Glutamatergic neuron (in vitro differentiated cells): ENCODE measurements around the gene MALAT1. TPM values are rescaled to one million over a fixed set of nuclear protein-coding genes. Genes with fewer than 3 reads are reported as not detected.

Experiments used
- DNase-seq: peaks from one replicate; pipeline ENCODE4 v3.0.0; 2022
- H3K27ac Mint-ChIP-seq: one replicate; pipeline ENCODE4 v1.8.0; 2020; ENCODE audit warnings: mild to moderate bottlenecking, mixed read lengths, inconsistent platforms; ENCODE audit not compliant: unreplicated experiment
- H3K27me3 Mint-ChIP-seq: one replicate; pipeline ENCODE4 v1.8.0; 2020; ENCODE audit warnings: mild to moderate bottlenecking, moderate library complexity, mixed read lengths, inconsistent platforms; ENCODE audit not compliant: unreplicated experiment
- H3K36me3 Mint-ChIP-seq: one replicate; pipeline ENCODE4 v1.8.0; 2020; ENCODE audit warnings: mild to moderate bottlenecking, mixed read lengths, inconsistent platforms; ENCODE audit not compliant: unreplicated experiment
- H3K4me1 Mint-ChIP-seq: one replicate; pipeline ENCODE4 v1.8.0; 2020; ENCODE audit warnings: mild to moderate bottlenecking, low read depth, mixed read lengths, inconsistent platforms; ENCODE audit not compliant: unreplicated experiment
- H3K4me3 Mint-ChIP-seq: one replicate; pipeline ENCODE4 v1.8.0; 2020; ENCODE audit warnings: mild to moderate bottlenecking, mixed read lengths, inconsistent platforms; ENCODE audit not compliant: unreplicated experiment
- H3K9me3 Mint-ChIP-seq: one replicate; pipeline ENCODE4 v1.8.0; 2020; ENCODE audit warnings: mild to moderate bottlenecking, moderate library complexity, mixed read lengths, inconsistent platforms; ENCODE audit not compliant: unreplicated experiment
- CTCF ChIP-seq: fragments of 200-600 bp; sonication (generic); IDR thresholded peaks from one replicate; pipeline ENCODE4 v1.5.0; 2021; ENCODE audit not compliant: partially characterized antibody, unreplicated experiment
- total RNA-seq: library from RNA; stranded (reverse); fragmentation: NEBNext Ultra II Directional; extraction: Animal tissue kit (Norgen Biotek cat#: 25700); gene quantifications from one replicate; pipeline ENCODE4 v1.2.1, GENCODE V29; 2021; ENCODE audit not compliant: unreplicated experiment

Gene MALAT1
- total RNA-seq, 1 donor from 2014 or later = 18,218 TPM

- no peaks in the 10 kb centered on the region for H3K36me3 Mint-ChIP-seq
- peaks cover 7% of the 10 kb centered on the region for H3K9me3 Mint-ChIP-seq
- no peak for DNase-seq
- no peak overlapping the region for H3K4me3 Mint-ChIP-seq
- no peak overlapping the region for H3K27ac Mint-ChIP-seq
- peaks cover 14% of the 10 kb centered on the region for H3K4me1 Mint-ChIP-seq
- TF ChIP-seq CTCF = no peak
- H3K27me3 Mint-ChIP-seq = peaks cover 29% of the 10 kb centered on the region
These were observed 41.0 kb downstream of the MALAT1 start for GRCh38 chr11:65539744-65540289.

- peaks cover 31% of the 10 kb centered on the region for H3K27me3 Mint-ChIP-seq
- H3K36me3 Mint-ChIP-seq = no peaks in the 10 kb centered on the region
- peaks cover 10% of the 10 kb centered on the region for H3K9me3 Mint-ChIP-seq
- TF ChIP-seq CTCF = peak; percentile 89
- no peak overlapping the region for H3K27ac Mint-ChIP-seq
- peak overlapping the region; percentile 34 for H3K4me3 Mint-ChIP-seq
- DNase-seq = peak; percentile 92
- H3K4me1 Mint-ChIP-seq = peaks cover 14% of the 10 kb centered on the region
These were observed 41.6 kb downstream of the MALAT1 start for GRCh38 chr11:65540290-65541092.

- H3K4me1 Mint-ChIP-seq = peaks cover 13% of the 10 kb centered on the region
- no peak overlapping the region for H3K27ac Mint-ChIP-seq
- H3K36me3 Mint-ChIP-seq = no peaks in the 10 kb centered on the region
- peaks cover 35% of the 10 kb centered on the region for H3K27me3 Mint-ChIP-seq
- H3K9me3 Mint-ChIP-seq = peaks cover 14% of the 10 kb centered on the region
- H3K4me3 Mint-ChIP-seq = peak overlapping the region; percentile 64
- no peak for DNase-seq
- no peak for TF ChIP-seq CTCF
These were observed 42.5 kb downstream of the MALAT1 start for GRCh38 chr11:65541093-65541982.

GRCh38 chr11:65542738-65543390 lies 44.0 kb downstream of the MALAT1 start:
- Mint-ChIP-seq H3K4me1 (peaks cover 5% of the 10 kb centered on the region), H3K27ac (no peak overlapping the region), H3K36me3 (no peaks in the 10 kb centered on the region), H3K9me3 (peaks cover 14% of the 10 kb centered on the region), H3K27me3 (peaks cover 35% of the 10 kb centered on the region), H3K4me3 (no peak overlapping the region)
- no peak for TF ChIP-seq CTCF
- no peak for DNase-seq
